HepG2 (cell line): Measurements from ENCODE around the gene ATP2C2.

Source experiments
- CTCF ChIP-seq: sonication (generic); formaldehyde crosslinking; IDR thresholded peaks from 2 replicates; pipeline ENCODE4 v1.5.0; 2020; ENCODE audit warnings: mild to moderate bottlenecking, missing genetic modification reagents, moderate library complexity
- HIC2 ChIP-seq: sonication (generic); formaldehyde crosslinking; IDR thresholded peaks from 2 replicates; pipeline ENCODE4 v1.9.0; 2022; ENCODE audit warnings: low read depth, missing genetic modification reagents
- HINFP ChIP-seq: sonication (generic); formaldehyde crosslinking; IDR thresholded peaks from 2 replicates; pipeline ENCODE4 v1.4.0; 2020; ENCODE audit warnings: low read depth, mild to moderate bottlenecking, missing genetic modification reagents
- POLR2A ChIP-seq, 2 experiments: IDR thresholded peaks; 2 replicates each; pipeline ENCODE4 v1.6.1; 2011; ENCODE audit warnings: low read depth in 2 of 2, low read length in 2 of 2, mild to moderate bottlenecking in 1 of 2, moderate library complexity in 1 of 2; ENCODE audit not compliant: insufficient read depth in 1 of 2
- ZNF503 ChIP-seq: sonication (generic); formaldehyde crosslinking; IDR thresholded peaks from 2 replicates; pipeline ENCODE4 v1.4.0; 2020; ENCODE audit warnings: missing genetic modification reagents
- ZNF639 ChIP-seq: conservative IDR thresholded peaks from 2 replicates; pipeline ENCODE4 v1.6.1; 2018; ENCODE audit warnings: missing genetic modification reagents

- TF ChIP-seq CTCF (CRISPR knock-in tag) (no peak), ZNF503 (CRISPR knock-in tag) (no peak), HINFP (CRISPR knock-in tag) (no peak), HIC2 (CRISPR knock-in tag) (no peak), POLR2A (IDR thresholded peaks at IDR 0.05; ENCODE audit: insufficient read depth in 1 of 2, low read depth in 2 of 2, low read length in 2 of 2) (no peak), ZNF639 (CRISPR knock-in tag) (no peak)
Observed at GRCh38 chr16:84329843-84330684, 38.3 kb upstream of the ATP2C2 start.
